ENCODE results near the gene PECR.

- TF ChIP-seq, protein P1, sequence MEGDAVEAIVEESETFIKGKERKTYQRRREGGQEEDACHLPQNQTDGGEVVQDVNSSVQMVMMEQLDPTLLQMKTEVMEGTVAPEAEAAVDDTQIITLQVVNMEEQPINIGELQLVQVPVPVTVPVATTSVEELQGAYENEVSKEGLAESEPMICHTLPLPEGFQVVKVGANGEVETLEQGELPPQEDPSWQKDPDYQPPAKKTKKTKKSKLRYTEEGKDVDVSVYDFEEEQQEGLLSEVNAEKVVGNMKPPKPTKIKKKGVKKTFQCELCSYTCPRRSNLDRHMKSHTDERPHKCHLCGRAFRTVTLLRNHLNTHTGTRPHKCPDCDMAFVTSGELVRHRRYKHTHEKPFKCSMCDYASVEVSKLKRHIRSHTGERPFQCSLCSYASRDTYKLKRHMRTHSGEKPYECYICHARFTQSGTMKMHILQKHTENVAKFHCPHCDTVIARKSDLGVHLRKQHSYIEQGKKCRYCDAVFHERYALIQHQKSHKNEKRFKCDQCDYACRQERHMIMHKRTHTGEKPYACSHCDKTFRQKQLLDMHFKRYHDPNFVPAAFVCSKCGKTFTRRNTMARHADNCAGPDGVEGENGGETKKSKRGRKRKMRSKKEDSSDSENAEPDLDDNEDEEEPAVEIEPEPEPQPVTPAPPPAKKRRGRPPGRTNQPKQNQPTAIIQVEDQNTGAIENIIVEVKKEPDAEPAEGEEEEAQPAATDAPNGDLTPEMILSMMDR (IDR thresholded peaks at IDR 0.05) = no peak
- TF ChIP-seq POLR2A (IDR thresholded peaks at IDR 0.05) (no peak), POLR2AphosphoS5 (IDR thresholded peaks at IDR 0.05) (no peak)
Observed at GRCh38 chr2:216103213-216103612, 21.6 kb upstream of the PECR start.

Measured in breast epithelium (tissue), 3 donors.